Measurements from ENCODE around the gene BLZF1. TPM values are rescaled to one million over a fixed set of nuclear protein-coding genes. Genes with fewer than 3 reads are reported as not detected.

The BLZF1 gene
- total RNA-seq, 1 experiment from 2014 or later: 14.3 TPM

- Histone ChIP-seq H3K27me3 (ENCODE audit: insufficient read depth, low read length) (no peaks in the 10 kb centered on the region), H2BK120ac (ENCODE audit: low read depth, low read length, poor library complexity, severe bottlenecking) (no peak overlapping the region), H2BK20ac (ENCODE audit: low read depth, low read length, poor library complexity, severe bottlenecking) (no peak overlapping the region), H3K23me2 (ENCODE audit: insufficient read length, low read depth, low read length, poor library complexity, severe bottlenecking) (no peaks in the 10 kb centered on the region), H3K4me2 (ENCODE audit: insufficient read depth, insufficient read length, low read length) (no peak overlapping the region), H3K79me2 (ENCODE audit: insufficient read depth, low read length) (no peaks in the 10 kb centered on the region), H2AFZ (ENCODE audit: low read length) (no peak overlapping the region), H2AK5ac (ENCODE audit: insufficient read length, low read length) (no peak overlapping the region), H3K27ac (ENCODE audit: insufficient read length, low read depth, low read length) (no peak overlapping the region), H3K56ac (ENCODE audit: insufficient read length, low read depth, low read length) (no peak overlapping the region), H2BK5ac (ENCODE audit: insufficient read length, low read length) (no peak overlapping the region), H3K14ac (ENCODE audit: insufficient read depth, low read length) (no peak overlapping the region), H2BK12ac (ENCODE audit: insufficient read length, low read depth, low read length) (no peak overlapping the region), H4K20me1 (ENCODE audit: control insufficient read depth, insufficient read depth, insufficient read length) (no peaks in the 10 kb centered on the region), H3T11ph (ENCODE audit: low read length) (no peak overlapping the region), H3K4me1 (ENCODE audit: insufficient read depth, low read length) (no peaks in the 10 kb centered on the region), H3K23ac (ENCODE audit: insufficient read length, low read depth, low read length) (no peak overlapping the region), H2BK15ac (ENCODE audit: low read depth, low read length) (no peak overlapping the region), H4K91ac (ENCODE audit: insufficient read length, low read depth, low read length) (no peak overlapping the region), H3K79me1 (ENCODE audit: insufficient read depth, low read depth, low read length, poor library complexity, severe bottlenecking) (no peaks in the 10 kb centered on the region), H3K18ac (ENCODE audit: insufficient read length, low read depth, low read length) (no peak overlapping the region), H4K5ac (ENCODE audit: insufficient read length, low read depth, low read length) (no peak overlapping the region), H3K9me3 (ENCODE audit: control insufficient read depth, low read depth, low read length) (no peaks in the 10 kb centered on the region), H3K9ac (ENCODE audit: extremely low read depth, insufficient read length, low read length) (no peak overlapping the region), H4K8ac (replicated peaks; ENCODE audit: insufficient read length, low read depth, low read length) (no peak overlapping the region), H3K4ac (ENCODE audit: low read depth, low read length) (no peak overlapping the region)
- H3K9me3 Mint-ChIP-seq: no peaks in the 10 kb centered on the region
- TF ChIP-seq, protein P1, sequence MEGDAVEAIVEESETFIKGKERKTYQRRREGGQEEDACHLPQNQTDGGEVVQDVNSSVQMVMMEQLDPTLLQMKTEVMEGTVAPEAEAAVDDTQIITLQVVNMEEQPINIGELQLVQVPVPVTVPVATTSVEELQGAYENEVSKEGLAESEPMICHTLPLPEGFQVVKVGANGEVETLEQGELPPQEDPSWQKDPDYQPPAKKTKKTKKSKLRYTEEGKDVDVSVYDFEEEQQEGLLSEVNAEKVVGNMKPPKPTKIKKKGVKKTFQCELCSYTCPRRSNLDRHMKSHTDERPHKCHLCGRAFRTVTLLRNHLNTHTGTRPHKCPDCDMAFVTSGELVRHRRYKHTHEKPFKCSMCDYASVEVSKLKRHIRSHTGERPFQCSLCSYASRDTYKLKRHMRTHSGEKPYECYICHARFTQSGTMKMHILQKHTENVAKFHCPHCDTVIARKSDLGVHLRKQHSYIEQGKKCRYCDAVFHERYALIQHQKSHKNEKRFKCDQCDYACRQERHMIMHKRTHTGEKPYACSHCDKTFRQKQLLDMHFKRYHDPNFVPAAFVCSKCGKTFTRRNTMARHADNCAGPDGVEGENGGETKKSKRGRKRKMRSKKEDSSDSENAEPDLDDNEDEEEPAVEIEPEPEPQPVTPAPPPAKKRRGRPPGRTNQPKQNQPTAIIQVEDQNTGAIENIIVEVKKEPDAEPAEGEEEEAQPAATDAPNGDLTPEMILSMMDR (conservative IDR thresholded peaks at IDR 0.05): no peak
- no peak overlapping the region for H3K4me3 Mint-ChIP-seq
- peaks cover 2 to 3% of the 10 kb centered on the region in 2 experiments; a peak in 1 of 4 replicates for H3K4me1 Mint-ChIP-seq
- H3K36me3 Mint-ChIP-seq (ENCODE audit: insufficient read depth in 1 of 3, low read depth in 3 of 3): peaks cover 0 to 6% (median 0%) of the 10 kb centered on the region in 3 experiments; a peak in 3 of 7 replicates
- DNase-seq: no peak
- no peaks in the 10 kb centered on the region for H3K27me3 Mint-ChIP-seq (ENCODE audit: low read depth)
- no CpG with 5 or more reads among the region's 1 CpG for WGBS (ENCODE audit: extremely low coverage, insufficient read length, low lambda C conversion rate)
- H3K27ac Mint-ChIP-seq: no peak overlapping the region
Observed at GRCh38 chr1:169371404-169371803, 3.4 kb downstream of the BLZF1 start.
